ENCODE data around the gene DYSF.

The DYSF gene

GRCh38 chr2:71725836-71726235 lies 272.5 kb downstream of the DYSF start:
- DNase-seq (ENCODE audit: low read depth), result no peak

- no peak for DNase-seq (ENCODE audit: low read depth)
These were observed 274.2 kb downstream of the DYSF start for GRCh38 chr2:71727562-71727961.

GRCh38 chr2:71728036-71728435 lies 274.7 kb downstream of the DYSF start:
- DNase-seq (ENCODE audit: low read depth), result no peak

GRCh38 chr2:71730785-71731383 lies 277.5 kb downstream of the DYSF start:
- DNase-seq (ENCODE audit: low read depth), result no peak

GRCh38 chr2:71734620-71735019 lies 281.3 kb downstream of the DYSF start:
- DNase-seq (ENCODE audit: low read depth), result no peak

- no peak for DNase-seq (ENCODE audit: low read depth)
These were observed 282.3 kb downstream of the DYSF start for GRCh38 chr2:71735676-71736075.

Measured in T follicular helper cell (primary cell).